Measurements from ENCODE around the gene ASGR1.
"Not testable (repeated sequence)": the region's sequence is repeated elsewhere in the genome, so short reads cannot be mapped to it uniquely, and the experiment has no call there.

DNA sequence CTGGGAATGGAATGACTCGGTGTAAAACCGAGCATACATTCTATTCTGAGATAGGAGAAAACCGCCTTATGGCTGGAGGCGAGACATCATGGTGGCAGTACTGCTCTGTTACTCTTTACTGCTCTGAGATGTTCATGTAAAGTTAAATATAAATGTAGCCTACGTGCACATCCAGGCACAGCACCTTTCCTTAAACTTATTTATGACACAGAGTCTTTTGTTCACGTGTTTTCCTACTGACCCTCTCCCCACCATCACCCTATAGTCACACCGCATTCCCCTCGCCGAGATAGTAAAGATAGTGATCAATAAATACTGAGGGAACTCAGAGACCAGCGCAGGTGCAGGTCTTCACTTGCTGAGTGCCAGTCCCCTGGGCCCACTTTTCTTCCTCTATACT is 19.6 kb downstream of the ASGR1 start:
- not testable (repeated sequence) for TF ChIP-seq EZH2phosphoT487 (IDR thresholded peaks at IDR 0.05; ENCODE audit: insufficient read depth, low read depth); EZH2 (IDR thresholded peaks at IDR 0.05; ENCODE audit: insufficient read depth, poor library complexity, severe bottlenecking)
